B cell (primary cell): ENCODE data around the gene MYO1E. TPM values are rescaled to one million over a fixed set of nuclear protein-coding genes. Genes with fewer than 3 reads are reported as not detected.

Source experiments
- ATAC-seq: fragments of 200-7000 bp; cut with Tn5 transposase; one replicate; pipeline ENCODE4 v1.10.0; 2021; ENCODE audit warnings: low read depth, mild to moderate bottlenecking, moderate number of reproducible peaks, moderate library complexity
- CTCF ChIA-PET: fragments of 350-600 bp; sonication (Branson Sonifier 250); formaldehyde crosslinking; loops from one replicate; lab custom pipeline; 2021; ENCODE audit warnings: antibody characterized with exemption, inconsistent platforms; lab: Charles Lee
- POLR2A ChIA-PET: fragments of 350-600 bp; sonication (Branson Sonifier 250); formaldehyde crosslinking; loops from one replicate; lab custom pipeline; 2021; ENCODE audit warnings: antibody characterized with exemption; lab: Charles Lee
- DNase-seq: peaks from one replicate; pipeline ENCODE4 v3.0.0; 2013
- H2AFZ ChIP-seq: 2 replicates; pipeline ENCODE4 v1.6.1; 2012; ENCODE audit warnings: mild to moderate bottlenecking, low read depth, low read length; ENCODE audit not compliant: insufficient read depth, poor library complexity, severe bottlenecking
- H3K27ac ChIP-seq, 2 donors: 1 replicate in 1 of 2; 2 replicates in 1 of 2; pipeline ENCODE4 v1.5.1; 2012 to 2013; ENCODE audit warnings: low read length in 2 of 2, mild to moderate bottlenecking in 2 of 2, moderate library complexity in 1 of 2
- H3K27me3 ChIP-seq, 4 experiments: fragments of 200-600 bp in 1 of 4; sonication (generic) in 1 of 4; replicated peaks in 1 of 4; 1 replicate in 2 of 4; 2 replicates in 2 of 4; pipeline versions ENCODE4 v1.6.1 to v1.7.0; 2013 to 2016; ENCODE audit warnings: low read length in 3 of 4, mild to moderate bottlenecking in 2 of 4, mixed read lengths in 1 of 4, moderate library complexity in 1 of 4; ENCODE audit not compliant: insufficient read depth in 4 of 4, control insufficient read depth in 3 of 4; ENCODE audit errors: control extremely low read depth in 1 of 4
- H3K36me3 ChIP-seq, 2 experiments: replicated peaks in 1 of 2; 1 replicate in 1 of 2; 2 replicates in 1 of 2; pipeline versions ENCODE4 v1.6.1 to v1.7.1; 2013; ENCODE audit warnings: low read length in 1 of 2; ENCODE audit not compliant: insufficient read depth in 2 of 2, control insufficient read depth in 1 of 2; ENCODE audit errors: control extremely low read depth in 1 of 2, extremely low read depth in 1 of 2
- H3K4me1 ChIP-seq, 2 donors: fragments of 200-600 bp in 1 of 2; sonication (generic) in 1 of 2; 1 replicate in 1 of 2; 2 replicates in 1 of 2; pipeline versions ENCODE4 v1.5.1 to v1.6.1; 2013 to 2017; ENCODE audit warnings: low read length in 2 of 2; ENCODE audit not compliant: control insufficient read depth in 2 of 2, insufficient read depth in 2 of 2
- H3K4me2 ChIP-seq: replicated peaks from 2 replicates; pipeline ENCODE3; 2012; ENCODE audit warnings: mild to moderate bottlenecking, low read depth, low read length; ENCODE audit not compliant: poor library complexity, severe bottlenecking
- H3K4me3 ChIP-seq, 5 experiments: fragments of 200-600 bp in 1 of 5; sonication (generic) in 1 of 5; 1 replicate in 3 of 5; 2 replicates in 2 of 5; pipeline versions ENCODE4 v1.5.1 to v1.7.0; 2011 to 2016; ENCODE audit warnings: low read length in 4 of 5, mild to moderate bottlenecking in 4 of 5, low read depth in 2 of 5, control low read depth in 1 of 5, moderate library complexity in 1 of 5; ENCODE audit not compliant: insufficient read depth in 1 of 5; ENCODE audit errors: control extremely low read depth in 1 of 5, extremely low read depth in 1 of 5
- H3K79me2 ChIP-seq: fragments of 200-600 bp; sonication (generic); one replicate; pipeline ENCODE4 v1.6.0; 2016; ENCODE audit warnings: low read length; ENCODE audit not compliant: control insufficient read depth, insufficient read depth
- H3K9ac ChIP-seq: fragments of 200-600 bp; sonication (generic); 2 replicates; pipeline ENCODE4 v1.6.1; 2017; ENCODE audit warnings: mild to moderate bottlenecking, low read length, moderate library complexity
- H3K9me3 ChIP-seq, 3 donors: one replicate each; pipeline versions ENCODE4 v1.6.1 to v1.7.1; 2013; ENCODE audit warnings: low read length in 2 of 3; ENCODE audit not compliant: control insufficient read depth in 2 of 3, insufficient read depth in 1 of 3; ENCODE audit errors: control extremely low read depth in 1 of 3
- H4K20me1 ChIP-seq: 2 replicates; pipeline ENCODE4 v1.6.0; 2012; ENCODE audit warnings: mild to moderate bottlenecking, low read length; ENCODE audit not compliant: insufficient read depth, control insufficient read depth, poor library complexity, severe bottlenecking
- H3K27ac Mint-ChIP-seq: one replicate; pipeline ENCODE4 v1.8.0; 2021; ENCODE audit warnings: mixed read lengths
- H3K27me3 Mint-ChIP-seq: one replicate; pipeline ENCODE4 v1.8.0; 2021; ENCODE audit warnings: mixed read lengths
- H3K4me1 Mint-ChIP-seq: one replicate; pipeline ENCODE4 v1.8.0; 2021; ENCODE audit warnings: mixed read lengths
- H3K4me3 Mint-ChIP-seq: one replicate; pipeline ENCODE4 v1.8.0; 2021; ENCODE audit warnings: mixed read lengths
- H3K9me3 Mint-ChIP-seq: one replicate; pipeline ENCODE4 v1.8.0; 2022; ENCODE audit warnings: mixed read lengths; ENCODE audit not compliant: insufficient read depth
- EZH2 ChIP-seq: IDR thresholded peaks from 2 replicates; pipeline ENCODE4 v1.6.1; 2012; ENCODE audit warnings: borderline replicate concordance, low read depth, mild to moderate bottlenecking, moderate library complexity, low read length; ENCODE audit not compliant: insufficient read depth, poor library complexity, severe bottlenecking
- WGBS: methylation state at CpG from one replicate; pipeline ENCODE4 v1.1.5; 2013; ENCODE audit warnings: missing lambda C conversion rate; ENCODE audit not compliant: insufficient coverage; 5-methylcytosine and 5-hydroxymethylcytosine counted together
- intact Hi-C: fragments of 100-400 bp; cut with micrococcal nuclease; formaldehyde crosslinking; loops from one replicate; pipeline ENCODE4 v1.10.0; 2022
- polyA plus RNA-seq: library from polyadenylated mRNA; depleted of rRNA; stranded (reverse); fragments of >200 nt; gene quantifications from 2 replicates; pipeline ENCODE4 v1.2.3, GENCODE V29; 2012
- total RNA-seq, 2 donors: library from RNA; stranded (reverse); fragments of 120-200 nt in 1 of 2; gene quantifications; 1 replicate in 1 of 2; 2 replicates in 1 of 2; pipeline versions ENCODE4 v1.2.3 to v1.2.4, GENCODE V29; 2013 to 2022
- TF ChIP-seq, protein P1 (sequence below): fragments of 200-600 bp; IDR thresholded peaks from one replicate; pipeline ENCODE4 v1.8.0; 2022; ENCODE audit warnings: antibody characterized with exemption, mild to moderate bottlenecking

The MYO1E gene
- total and polyA plus RNA-seq, 2 donors (not counting 1 experiment from before 2014, with no cell fraction given) = 11.9 to 100.0 TPM

DNA sequence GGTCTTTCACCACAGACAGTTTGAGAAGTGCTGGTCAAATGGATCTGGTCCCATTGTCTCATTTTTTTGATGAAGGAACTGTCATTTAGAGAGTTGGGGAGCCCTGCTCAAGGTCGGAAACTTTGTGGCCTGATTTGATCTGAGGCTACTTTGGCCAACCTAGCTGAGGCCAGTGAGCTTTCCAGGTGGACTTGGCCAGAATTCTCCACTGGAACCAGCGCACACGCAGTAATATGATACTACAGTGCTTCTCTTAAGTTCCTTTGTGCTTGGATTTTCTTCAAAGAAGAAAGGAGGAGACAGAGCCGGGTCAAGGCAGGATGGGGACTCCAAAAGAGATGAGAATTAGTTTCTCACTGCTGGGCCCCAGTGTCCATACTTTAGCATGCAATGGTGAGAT is 217.2 kb downstream of the MYO1E start:
- Mint-ChIP-seq H3K27ac (no peak overlapping the region), H3K9me3 (no peaks in the 10 kb centered on the region), H3K4me3 (no peak overlapping the region), H3K4me1 (no peaks in the 10 kb centered on the region), H3K27me3 (no peaks in the 10 kb centered on the region)
- Histone ChIP-seq H3K4me1 (no peaks in the 10 kb centered on the region), H3K27ac (no peak overlapping the region), H3K4me3 (no peak overlapping the region), H3K79me2 (peaks cover 3% of the 10 kb centered on the region), H3K9ac (no peak overlapping the region), H3K4me2 (no peak overlapping the region), H3K9me3 (no peaks in the 10 kb centered on the region), H3K36me3 (peaks cover 2 to 63% of the 10 kb centered on the region in 2 experiments), H2AFZ (no peak overlapping the region), H4K20me1 (no peaks in the 10 kb centered on the region), H3K27me3 (no peaks in the 10 kb centered on the region)
- intact Hi-C loops = no loop called here
- no peak for ATAC-seq
- TF ChIP-seq EZH2 = no peak
- TF ChIP-seq, protein P1, sequence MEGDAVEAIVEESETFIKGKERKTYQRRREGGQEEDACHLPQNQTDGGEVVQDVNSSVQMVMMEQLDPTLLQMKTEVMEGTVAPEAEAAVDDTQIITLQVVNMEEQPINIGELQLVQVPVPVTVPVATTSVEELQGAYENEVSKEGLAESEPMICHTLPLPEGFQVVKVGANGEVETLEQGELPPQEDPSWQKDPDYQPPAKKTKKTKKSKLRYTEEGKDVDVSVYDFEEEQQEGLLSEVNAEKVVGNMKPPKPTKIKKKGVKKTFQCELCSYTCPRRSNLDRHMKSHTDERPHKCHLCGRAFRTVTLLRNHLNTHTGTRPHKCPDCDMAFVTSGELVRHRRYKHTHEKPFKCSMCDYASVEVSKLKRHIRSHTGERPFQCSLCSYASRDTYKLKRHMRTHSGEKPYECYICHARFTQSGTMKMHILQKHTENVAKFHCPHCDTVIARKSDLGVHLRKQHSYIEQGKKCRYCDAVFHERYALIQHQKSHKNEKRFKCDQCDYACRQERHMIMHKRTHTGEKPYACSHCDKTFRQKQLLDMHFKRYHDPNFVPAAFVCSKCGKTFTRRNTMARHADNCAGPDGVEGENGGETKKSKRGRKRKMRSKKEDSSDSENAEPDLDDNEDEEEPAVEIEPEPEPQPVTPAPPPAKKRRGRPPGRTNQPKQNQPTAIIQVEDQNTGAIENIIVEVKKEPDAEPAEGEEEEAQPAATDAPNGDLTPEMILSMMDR = no peak
- no peak for DNase-seq
- POLR2A ChIA-PET = no interaction called here
- 100% methylated on average over 3 of the region's 4 CpGs for WGBS
- CTCF ChIA-PET = no interaction called here

DNA sequence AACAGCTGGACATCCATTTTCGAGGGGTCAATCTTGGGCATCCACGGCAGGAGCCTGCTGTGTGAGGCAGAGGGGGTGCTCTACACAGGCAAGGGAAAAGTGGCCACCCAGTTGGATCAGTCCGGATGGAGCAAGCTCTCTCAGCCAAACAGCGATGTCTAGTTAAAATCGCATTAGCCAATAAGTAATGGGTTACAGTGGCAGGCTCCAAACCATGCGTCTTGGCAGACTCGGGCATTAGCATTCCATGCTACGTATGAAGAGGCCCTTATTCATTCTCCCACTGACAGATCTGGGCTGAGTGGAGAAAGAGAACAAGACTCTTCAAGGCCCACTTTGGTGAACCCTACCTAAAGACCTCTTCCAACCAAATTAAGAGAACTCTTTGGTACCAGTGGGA is 218.4 kb downstream of the MYO1E start:
- ChIA-PET CTCF (interaction anchor here (1.0 to 1.7 kb wide), 3 partner anchors 21 to 375 kb away, joined by 3 to 4 read pairs (median 3); no protein-coding TSS in a partner anchor), POLR2A (no interaction called here)
- H2AFZ ChIP-seq = no peak overlapping the region
- no peaks in the 10 kb centered on the region for H3K27me3 Mint-ChIP-seq
- intact Hi-C loops = no loop called here
- no peaks in the 10 kb centered on the region for H4K20me1 ChIP-seq
- H3K9me3 ChIP-seq = no peaks in the 10 kb centered on the region
- ATAC-seq (no peak), DNase-seq (no peak)
- H3K27ac Mint-ChIP-seq = no peak overlapping the region
- H3K36me3 ChIP-seq = peaks cover 2 to 63% of the 10 kb centered on the region in 2 experiments
- no peak overlapping the region for H3K27ac ChIP-seq
- H3K4me3 ChIP-seq = no peak overlapping the region
- H3K4me3 Mint-ChIP-seq = no peak overlapping the region
- H3K9ac ChIP-seq = no peak overlapping the region
- no peaks in the 10 kb centered on the region for H3K27me3 ChIP-seq
- no peak for TF ChIP-seq EZH2
- TF ChIP-seq, protein P1 = no peak
- WGBS = 86% methylated on average over 8 of the region's 8 CpGs
- no peaks in the 10 kb centered on the region for H3K4me1 ChIP-seq
- H3K4me2 ChIP-seq = no peak overlapping the region
- no peaks in the 10 kb centered on the region for H3K4me1 Mint-ChIP-seq
- no peaks in the 10 kb centered on the region for H3K9me3 Mint-ChIP-seq
- H3K79me2 ChIP-seq = peaks cover 3% of the 10 kb centered on the region
